GM18517 (cell line): Measurements from ENCODE around the gene TTBK2.

Experiments used
- ATAC-seq: cut with Tn5 transposase; IDR thresholded peaks from one replicate; pipeline ENCODE4 v1.9.1; 2021; ENCODE audit warnings: mild to moderate bottlenecking, moderate library complexity; ENCODE audit not compliant: unreplicated experiment

The TTBK2 gene

GRCh38 chr15:42832576-42832975 is 88.0 kb downstream of the TTBK2 start:
- no peak for ATAC-seq

- ATAC-seq: no peak
These were observed 94.2 kb downstream of the TTBK2 start for GRCh38 chr15:42826251-42826890.

- no peak for ATAC-seq
These were observed 95.0 kb downstream of the TTBK2 start for GRCh38 chr15:42825599-42825998.

- ATAC-seq: no peak
These were observed 99.8 kb downstream of the TTBK2 start for GRCh38 chr15:42820811-42821210.

GRCh38 chr15:42819786-42820185 is 100.8 kb downstream of the TTBK2 start:
- no peak for ATAC-seq

GRCh38 chr15:42811433-42811832 is 109.1 kb downstream of the TTBK2 start:
- ATAC-seq: no peak

GRCh38 chr15:42808913-42809312 is 111.7 kb downstream of the TTBK2 start:
- no peak for ATAC-seq

- ATAC-seq: no peak
These were observed 115.3 kb downstream of the TTBK2 start for GRCh38 chr15:42805266-42805665.

- ATAC-seq: no peak
These were observed 115.8 kb downstream of the TTBK2 start for GRCh38 chr15:42804739-42805138.

- no peak for ATAC-seq
These were observed 117.1 kb downstream of the TTBK2 start for GRCh38 chr15:42803436-42803835.

GRCh38 chr15:42802168-42802567 is 118.4 kb downstream of the TTBK2 start:
- no peak for ATAC-seq

- no peak for ATAC-seq
These were observed 119.7 kb downstream of the TTBK2 start for GRCh38 chr15:42800731-42801474.

- no peak for ATAC-seq
These were observed 121.8 kb downstream of the TTBK2 start for GRCh38 chr15:42798802-42799201.

- no peak for ATAC-seq
These were observed 123.4 kb downstream of the TTBK2 start for GRCh38 chr15:42796955-42797782.

GRCh38 chr15:42788725-42789124 is 131.9 kb downstream of the TTBK2 start:
- no peak for ATAC-seq

- ATAC-seq: no peak
These were observed 133.6 kb downstream of the TTBK2 start for GRCh38 chr15:42786978-42787377.

- ATAC-seq: no peak
These were observed 135.0 kb downstream of the TTBK2 start for GRCh38 chr15:42785569-42785968.

- no peak for ATAC-seq
These were observed 135.9 kb downstream of the TTBK2 start for GRCh38 chr15:42784705-42785104.

GRCh38 chr15:42782716-42783115 is 137.9 kb downstream of the TTBK2 start:
- ATAC-seq: no peak

GRCh38 chr15:42775416-42775815 is 145.2 kb downstream of the TTBK2 start:
- no peak for ATAC-seq

- ATAC-seq: no peak
These were observed 147.7 kb downstream of the TTBK2 start for GRCh38 chr15:42772901-42773300.

GRCh38 chr15:42772144-42772543 is 148.4 kb downstream of the TTBK2 start:
- ATAC-seq: no peak
